NCI-H460 (cell line): ENCODE data around the gene SPON1. TPM values are rescaled to one million over a fixed set of nuclear protein-coding genes. Genes with fewer than 3 reads are reported as not detected.

Experiments
- DNase-seq: peaks from one replicate; pipeline ENCODE4 v3.0.0-alpha.2; 2016; ENCODE audit warnings: low read depth; ENCODE audit errors: extremely low read depth
- total RNA-seq: library from RNA; depleted of rRNA; stranded (reverse); fragments of >200 nt; shearing (Covaris generic); gene quantifications from 2 replicates; pipeline ENCODE4 v1.2.3, GENCODE V29; 2014

SPON1 gene
- total RNA-seq, 1 experiment from 2014 or later, result 0.25 TPM

DNA sequence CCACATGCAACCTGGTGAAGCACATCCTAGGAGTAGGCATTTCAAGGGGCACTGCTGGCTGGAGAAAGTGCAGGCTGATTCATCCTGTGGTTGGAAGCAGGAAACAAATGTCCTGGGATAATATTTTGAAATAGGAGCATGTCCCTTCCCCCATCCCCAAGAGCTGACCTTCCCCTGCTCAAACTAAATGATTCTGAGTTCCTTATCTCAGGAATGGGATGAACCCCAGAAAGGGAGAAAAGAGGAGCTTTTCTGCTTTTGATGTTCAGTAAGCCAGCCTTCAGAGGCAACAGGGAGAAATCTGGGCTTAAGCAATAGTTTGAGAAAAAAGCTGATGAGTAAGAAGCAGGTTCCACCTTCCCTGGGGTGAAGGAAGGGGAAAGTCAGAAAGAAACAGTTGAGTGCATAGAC is 19.5 kb upstream of the SPON1 start:
- DNase-seq, result no peak

DNA sequence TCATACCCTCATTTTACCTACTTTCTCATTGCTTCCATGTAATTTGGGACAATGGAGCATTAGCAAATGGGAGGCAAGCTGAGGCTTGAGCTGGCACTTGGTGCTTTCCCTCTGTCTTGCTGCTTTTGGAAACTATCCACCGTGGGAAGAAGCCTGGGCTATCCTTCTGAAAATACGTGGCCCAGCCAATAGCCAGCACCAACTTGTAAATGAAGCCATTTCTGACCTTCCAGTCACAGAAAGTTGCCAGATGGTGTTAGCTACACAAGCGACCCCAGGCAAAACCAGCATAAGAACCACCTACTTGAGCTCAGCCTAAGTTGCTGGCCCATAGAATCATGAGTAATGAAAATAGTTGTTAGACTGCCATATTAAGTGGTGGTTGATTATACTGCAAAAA is 18.5 kb upstream of the SPON1 start:
- DNase-seq, result no peak

DNA sequence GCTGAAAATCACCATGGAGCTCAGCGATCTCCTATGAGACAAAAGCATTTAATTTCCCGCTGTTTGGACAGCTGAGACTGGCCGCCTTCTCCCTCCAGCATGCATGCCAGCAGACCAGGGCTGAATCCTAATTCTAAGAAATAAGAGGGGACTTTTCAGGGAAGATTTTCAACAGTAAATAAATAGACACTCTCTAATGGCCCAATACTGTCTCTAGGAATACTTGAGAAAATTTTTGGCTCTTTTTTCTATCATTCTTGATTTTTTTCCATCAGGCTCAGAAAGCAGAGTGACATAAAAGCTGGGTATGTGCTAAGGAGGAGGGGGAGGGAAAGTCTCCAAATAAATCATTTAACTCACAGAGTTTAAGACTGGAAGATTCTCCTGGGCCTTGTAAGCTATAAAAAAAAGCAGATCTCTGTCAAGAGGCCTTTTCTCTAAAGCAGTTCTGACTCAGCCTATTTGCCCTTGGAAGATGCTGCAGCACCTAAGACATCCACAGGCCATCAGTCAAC is 17.6 kb upstream of the SPON1 start:
- DNase-seq, result no peak

DNA sequence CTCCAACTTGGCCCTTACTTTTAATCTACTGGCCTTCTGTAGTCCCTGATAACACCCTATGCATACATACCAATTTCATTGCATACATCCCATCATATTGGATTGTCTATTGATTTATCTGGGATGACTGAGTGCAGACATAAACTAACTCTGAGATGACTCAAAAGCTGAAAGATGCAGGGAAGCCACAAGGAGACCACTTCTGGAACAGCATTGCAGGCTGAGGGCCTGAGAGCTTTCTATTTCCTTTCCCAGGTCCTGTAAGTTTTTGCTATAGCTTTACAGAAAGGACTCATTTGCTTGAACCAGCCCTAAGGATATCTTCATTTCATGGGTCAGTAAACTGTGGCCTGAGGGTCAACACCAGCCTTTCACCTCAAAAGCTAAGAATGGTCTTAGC is 15.1 kb upstream of the SPON1 start:
- DNase-seq, result no peak

DNA sequence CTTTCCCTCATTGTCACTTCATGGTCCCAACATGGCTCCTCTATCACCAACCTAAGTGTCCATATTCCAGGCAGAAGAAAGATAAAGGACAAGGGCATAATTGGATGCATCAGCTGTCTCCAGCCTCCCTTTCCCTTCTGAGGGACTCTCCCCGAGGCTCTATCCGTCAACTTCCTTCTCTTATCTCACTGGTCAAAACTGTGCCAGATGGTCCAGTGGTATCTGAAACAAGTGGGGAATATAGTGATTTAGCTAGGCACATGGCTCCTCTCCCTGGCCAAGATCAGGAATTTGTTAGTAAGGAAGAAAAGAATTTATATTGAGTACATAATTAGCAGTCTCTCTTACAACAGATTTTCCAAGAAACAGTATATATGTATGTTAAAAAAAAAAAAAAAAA is 12.6 kb upstream of the SPON1 start:
- DNase-seq, result no peak

DNA sequence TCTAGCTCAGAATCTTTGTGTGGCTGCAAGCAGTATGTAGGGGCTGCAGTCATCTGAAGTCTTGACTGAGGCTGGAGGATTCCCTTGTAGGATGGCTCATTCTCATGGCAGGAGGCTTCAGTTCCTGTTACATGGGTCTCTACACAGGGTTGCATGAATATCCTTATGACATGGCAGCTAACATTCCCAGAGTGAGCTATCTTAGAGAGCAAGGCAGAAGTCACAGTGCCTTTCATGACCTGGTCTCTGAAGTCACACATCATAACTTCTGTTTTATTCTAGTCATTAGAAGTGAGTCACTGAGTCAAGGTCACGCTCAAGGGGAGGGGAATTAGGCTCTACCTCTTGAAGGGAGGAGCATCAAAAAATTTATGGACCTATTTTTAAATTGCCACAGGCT is 10.3 kb upstream of the SPON1 start:
- DNase-seq, result no peak

DNA sequence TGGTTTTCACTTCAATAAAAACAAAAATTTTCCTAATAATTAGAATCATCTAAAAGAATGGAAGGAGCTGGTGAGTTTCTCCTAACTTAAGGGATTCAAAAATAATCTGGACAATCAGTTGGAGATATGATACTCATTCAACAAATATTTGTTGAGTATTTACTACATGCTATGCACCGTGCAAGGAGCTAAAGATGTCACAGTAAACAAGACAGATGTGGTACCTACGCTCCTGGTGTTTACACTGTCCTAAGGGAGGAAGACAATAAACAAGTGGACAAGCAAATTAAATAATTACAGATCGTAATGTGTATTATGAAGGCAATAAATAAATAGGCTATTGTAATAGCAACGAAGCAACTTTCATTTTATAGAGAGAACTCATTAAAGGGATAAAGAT is 9.9 kb upstream of the SPON1 start:
- DNase-seq, result no peak

DNA sequence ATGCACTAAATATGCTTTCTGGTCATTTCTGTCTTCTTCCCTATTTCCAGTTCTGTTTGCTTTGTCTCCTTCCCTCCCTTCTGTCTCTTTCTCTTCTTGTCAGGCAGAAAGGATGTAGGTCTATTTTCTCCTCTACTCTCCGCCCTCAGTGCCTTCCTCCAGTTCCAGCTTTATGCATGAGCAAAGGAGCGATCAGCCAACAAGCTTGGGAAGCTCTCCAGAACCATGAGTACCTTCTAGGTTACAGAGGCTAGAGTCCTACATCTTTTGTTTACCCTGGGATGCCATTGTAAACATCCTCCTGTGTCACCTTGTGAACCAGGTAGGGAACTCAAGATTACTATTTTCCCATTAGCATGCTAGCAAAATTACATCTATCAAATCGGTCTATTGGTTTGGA is 7.9 kb upstream of the SPON1 start:
- no peak for DNase-seq

DNA sequence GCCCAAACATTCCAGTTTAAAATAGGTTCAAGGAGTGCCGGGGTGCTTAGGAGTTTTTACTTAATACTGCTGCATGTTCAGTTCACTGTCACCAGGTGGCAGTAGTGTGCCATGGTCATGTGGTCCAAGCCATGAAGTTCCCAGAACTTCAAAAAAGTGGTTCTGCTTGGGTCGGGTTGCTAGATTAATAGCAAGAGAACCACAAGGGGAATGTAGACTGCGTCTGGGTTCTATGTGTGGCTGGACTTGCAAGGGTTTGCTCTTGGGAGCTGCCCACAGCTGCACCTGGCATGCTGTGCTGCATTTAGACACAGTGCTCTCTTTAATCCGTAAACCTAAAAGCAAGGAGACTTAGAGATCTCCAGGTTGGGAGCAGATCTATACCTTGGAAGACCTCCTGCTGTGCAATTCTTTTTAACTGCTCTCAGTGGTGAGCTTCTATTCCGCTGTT is 6.5 kb upstream of the SPON1 start:
- peak; percentile 62 for DNase-seq

DNA sequence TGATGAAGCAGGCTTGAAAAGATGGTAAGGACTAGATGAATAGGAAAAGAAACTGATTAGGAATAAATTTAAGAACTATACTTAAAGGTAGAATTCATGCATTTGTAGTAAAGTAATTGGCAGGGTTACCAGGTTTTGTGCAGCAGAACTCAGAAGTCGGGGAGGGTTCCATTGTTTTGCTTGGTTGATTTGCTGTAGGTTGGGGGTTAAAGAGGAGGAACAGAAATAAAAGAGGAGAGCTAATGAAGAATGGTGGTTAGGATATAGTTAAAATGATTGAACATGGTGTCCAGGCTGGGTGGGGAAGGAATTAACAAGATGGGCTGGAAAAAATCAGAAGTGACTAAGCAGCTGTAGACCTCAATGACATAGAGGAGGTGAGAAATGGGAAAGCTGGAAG is 5.5 kb upstream of the SPON1 start:
- DNase-seq, result no peak

DNA sequence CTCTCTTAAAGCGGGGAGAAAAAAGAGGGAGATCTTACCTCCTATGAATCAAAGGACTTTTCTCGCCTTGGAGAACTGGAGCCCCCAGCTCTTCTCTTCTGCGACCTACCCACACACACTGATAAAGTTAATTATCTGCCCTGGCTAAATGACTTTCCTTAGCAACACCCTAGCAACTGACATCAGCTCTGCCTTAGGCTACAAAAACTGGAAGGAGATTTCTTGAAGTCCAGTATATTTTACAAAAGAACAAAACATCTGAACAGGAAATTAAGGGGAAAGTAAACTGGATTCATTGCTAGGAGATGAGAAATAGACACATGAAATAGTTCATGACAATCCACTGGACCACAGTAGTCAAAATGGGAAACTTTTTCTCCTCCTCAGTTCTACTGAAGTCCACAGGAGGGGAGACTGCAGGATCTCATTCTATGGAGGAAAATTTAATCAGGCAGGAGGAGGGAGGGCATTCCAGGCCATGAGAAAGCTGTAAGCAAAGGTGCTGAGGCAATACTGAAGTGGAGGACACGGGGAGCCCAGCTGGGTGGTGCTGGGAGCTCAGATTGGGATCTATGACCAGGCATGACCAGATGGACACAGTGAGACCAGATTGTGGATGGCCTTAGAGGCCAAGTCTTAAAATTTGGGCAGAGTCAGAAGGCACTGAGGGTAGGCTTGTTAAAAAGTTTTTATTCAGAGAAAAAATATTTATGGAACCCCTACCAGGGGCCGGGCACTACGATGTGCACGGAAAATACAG is 3.7 kb upstream of the SPON1 start:
- DNase-seq, result no peak

DNA sequence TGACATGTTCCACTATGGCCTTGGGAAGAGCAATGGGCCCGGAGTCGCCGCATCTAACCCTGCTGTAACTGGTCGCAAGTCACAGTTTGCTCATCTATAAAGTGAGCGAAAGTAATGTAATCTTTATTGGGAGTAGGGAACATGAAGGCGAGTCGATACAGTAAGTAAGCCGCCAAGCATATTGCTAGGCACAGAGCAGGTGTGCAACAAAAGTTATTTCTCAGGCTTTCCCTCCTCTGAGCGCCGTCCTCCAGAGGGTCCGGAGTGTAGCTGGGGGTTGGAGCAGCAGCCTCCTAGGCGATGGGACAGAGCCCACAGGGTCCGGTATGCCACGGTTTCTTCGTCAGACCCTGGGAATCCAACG is 343 bp upstream of the SPON1 start:
- DNase-seq, result no peak

DNA sequence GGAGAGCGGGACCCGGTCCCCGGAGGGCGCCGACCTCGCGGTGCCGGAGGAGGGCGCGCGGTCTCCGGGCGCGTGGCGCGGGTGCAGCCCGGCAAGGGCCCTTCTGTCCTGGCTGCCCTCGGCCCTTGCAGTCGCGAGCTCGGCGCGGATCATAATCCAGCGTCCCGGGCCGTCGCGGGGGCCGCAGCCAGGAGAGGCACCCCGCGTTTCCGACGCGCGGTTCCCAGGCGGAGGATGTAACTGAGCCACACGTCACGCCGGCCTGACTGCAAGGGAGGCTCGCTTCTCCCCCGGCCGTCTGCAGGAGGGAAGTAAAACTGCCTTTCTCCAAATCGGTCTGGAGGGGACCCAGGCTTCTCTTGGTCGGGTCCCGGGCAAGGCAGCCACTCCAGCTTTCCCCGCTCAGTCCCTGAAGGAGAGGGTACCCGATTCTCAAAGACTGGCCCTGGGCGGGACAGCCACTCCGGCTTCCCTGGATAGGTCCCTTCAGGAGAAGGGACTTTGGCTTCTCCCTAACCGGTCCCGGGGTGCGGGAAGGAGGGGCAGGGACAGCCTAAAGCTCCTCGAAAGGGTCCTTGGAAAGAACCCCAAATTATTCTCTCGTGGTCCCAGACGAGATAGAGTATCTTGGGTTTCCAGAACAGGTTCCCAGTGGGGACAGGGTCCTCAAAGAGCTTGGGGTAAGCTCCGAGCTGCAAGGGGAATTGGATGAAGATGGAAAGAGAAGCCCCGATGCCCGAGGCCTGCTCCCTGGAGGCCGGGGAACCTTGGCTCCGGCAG is 836 bp downstream of the SPON1 start:
- no peak for DNase-seq

DNA sequence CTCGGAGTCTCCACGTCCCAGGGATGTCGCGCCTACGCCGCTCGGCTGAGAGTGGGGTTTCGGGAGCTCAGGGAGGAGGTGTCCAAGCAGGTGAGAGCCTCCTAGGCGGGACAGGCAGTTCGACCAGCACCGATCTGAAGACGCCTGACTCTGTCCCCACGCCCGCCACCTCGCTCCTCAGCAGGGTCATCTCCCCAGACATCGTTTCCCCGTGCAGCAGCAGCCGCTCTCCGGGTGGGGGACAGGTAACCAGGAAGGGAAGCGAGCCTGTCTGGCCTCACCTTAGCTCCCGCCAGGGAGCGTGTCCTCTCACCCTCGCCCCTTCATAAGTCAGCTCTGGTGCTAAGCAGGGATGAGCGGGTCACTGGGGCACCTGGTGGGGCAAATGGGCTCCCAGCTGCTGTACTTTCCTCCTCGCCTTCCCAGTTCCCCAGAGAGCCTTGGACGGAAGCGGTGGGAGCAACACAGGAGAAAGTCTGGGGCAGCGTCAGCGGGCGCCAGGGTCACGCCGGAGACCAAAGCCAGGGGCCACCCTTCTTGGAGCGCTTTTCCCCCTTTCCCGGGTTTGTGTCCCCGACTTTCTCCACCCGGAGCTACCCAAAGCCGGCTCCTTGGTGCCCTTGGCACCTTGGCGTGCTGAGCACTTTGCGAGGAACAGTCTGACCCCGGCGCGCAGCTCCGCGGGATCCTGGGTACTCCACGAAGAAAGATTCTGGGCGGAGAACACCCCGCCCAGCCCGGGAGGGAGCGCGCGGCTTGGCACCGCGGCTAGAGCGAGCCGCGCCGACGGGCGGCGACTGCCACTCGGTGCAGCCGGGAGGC is 1.6 kb downstream of the SPON1 start:
- DNase-seq, result peak; percentile 17

DNA sequence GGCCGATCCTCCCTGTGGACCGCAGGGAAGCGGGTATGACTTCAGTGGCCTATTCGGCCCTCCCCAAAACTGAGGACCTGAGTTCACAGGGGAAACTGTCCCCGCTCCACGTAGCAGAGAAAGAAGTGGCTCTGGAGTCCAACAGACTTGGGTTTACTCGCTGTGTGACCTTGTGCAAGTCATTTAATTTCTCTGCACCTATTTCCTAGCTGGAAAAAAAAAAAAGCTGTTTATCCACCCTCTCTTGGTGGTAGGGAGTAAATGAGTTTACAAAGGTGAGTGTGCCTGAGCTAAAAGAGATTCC is 2.2 kb downstream of the SPON1 start:
- DNase-seq, result no peak

DNA sequence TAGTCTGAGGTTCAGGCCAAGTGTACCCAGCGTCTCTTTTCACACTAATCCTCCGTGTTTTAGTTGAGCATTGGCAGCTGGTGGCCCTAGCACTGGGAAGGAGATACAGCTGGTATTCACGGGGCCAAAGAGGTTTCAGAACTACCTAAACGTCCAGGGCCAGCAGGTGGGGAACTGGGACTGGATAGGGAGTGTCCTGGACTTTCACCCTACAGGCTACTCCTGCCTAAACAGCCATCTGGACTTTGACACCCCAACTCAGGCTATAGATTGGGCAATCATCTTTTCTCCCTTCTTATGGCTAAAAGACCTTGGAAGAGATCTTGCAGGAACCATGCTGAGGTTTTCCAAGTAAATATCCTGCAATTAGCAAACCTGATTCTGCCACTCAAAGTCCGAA is 2.8 kb downstream of the SPON1 start:
- DNase-seq, result no peak

DNA sequence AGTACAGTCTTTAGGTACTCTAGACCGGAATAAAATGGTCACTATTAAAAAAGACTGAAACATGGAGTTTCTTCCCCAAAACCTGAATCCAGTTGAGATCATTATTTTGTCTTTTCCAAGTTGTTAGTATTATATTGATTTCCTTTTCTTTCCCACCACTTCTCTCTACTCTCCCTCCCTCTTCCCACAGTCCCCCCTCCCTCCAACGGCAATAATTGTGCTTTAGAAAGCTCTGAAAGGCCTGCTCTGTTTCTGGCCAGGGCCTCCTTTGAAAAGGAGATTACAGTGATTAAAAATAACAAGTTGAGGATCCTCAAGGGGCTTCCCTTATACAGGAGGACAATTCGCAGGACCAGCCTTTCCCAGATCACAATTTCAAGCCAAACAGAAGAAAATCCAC is 3.5 kb downstream of the SPON1 start:
- no peak for DNase-seq

DNA sequence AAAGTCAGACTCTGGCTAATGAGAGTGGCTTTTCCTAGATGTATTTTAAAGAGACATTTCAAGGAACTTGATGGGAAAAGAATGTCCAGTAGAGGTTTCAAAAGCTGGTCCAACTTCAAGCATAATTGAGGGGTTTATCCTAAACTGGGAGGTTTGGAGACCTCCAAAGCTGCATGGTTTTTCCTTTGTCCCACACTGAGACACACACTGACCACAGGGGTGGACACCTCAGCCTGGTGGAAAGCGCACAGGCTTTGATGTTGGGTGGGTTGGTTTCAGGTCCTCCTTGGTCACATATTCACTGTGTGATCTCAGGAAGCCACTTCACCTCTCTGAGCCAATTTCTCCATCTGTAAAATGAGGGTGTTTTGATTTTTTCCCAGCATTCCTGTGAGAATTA is 4.0 kb downstream of the SPON1 start:
- DNase-seq, result no peak

DNA sequence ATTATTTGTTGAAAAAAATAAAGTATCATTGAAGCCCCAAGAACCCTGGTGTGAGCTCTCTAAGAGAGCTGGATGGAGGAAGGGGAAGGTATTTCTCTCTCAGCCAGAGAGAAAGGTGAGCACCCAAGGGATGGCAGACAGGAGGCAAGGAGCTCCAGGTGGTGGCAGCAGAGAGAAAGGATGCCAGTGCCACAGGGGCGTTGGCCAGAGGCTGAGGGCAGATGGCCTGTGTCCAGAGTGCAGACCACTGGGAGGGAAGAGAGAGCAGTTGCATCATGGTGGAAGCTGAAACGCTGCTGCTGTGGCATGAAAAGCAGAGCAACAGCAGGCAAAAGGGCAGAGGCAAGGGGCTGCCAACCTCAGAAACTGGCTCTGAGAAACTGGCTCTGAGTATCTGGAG is 8.5 kb downstream of the SPON1 start:
- DNase-seq, result peak; percentile 40

DNA sequence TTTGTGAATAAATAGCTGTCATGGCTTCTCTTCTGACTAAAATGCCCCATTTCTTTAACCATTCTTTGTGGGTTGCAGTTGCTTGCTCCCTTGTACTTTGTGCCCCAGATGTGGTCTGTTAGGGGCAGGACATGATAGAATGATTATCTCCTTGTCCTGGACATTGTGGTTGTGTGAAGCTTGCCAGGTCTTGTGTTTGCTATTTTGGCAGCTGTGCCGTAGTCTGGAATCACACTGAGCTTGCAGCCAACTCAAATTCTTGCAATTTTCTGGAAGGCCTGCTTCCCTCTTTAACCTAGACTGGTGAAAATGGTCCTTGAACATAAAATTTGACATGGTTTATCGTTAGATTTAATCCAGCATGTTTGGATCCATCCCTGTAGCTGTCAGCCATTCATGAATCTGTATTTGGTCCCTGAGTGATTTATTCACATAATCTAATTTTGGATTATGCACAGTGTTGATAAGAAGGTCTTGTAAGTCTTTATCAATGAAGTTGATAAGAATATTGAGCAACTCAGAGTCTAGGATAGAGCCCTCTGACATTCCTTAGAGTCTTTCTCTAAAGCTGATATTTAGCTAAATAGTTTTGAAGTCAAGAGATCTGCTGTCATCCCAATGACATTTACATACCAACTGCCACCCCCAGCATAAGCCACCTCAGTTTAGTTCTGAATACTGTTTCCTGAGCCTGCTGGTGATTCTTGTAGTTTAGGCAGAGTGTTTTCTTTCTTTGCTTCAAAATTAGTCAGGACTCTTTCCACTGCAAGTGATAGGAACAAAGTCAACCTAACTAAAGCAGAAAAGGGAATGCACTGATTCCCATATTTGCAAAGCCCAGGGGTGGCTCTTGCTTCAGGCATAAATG is 9.8 kb downstream of the SPON1 start:
- no peak for DNase-seq

DNA sequence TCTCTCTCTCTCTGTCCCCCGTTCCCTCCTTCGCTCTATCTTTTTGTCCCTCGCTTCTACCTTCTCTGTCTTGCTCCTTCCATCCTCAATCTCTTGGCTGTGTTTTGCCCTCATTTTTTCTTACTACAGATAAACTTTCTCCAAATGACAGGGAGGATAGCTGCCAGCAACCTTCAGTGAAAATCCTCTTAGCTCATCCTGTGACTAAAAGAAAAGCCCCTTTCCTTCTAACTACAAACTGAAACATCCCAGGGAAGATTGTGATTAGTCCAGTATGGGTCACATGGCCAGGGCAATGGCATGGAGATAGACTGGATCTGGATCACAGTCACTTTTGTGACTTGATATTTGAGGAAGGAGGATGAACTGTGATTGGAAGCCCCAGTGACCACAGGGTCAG is 10.4 kb downstream of the SPON1 start:
- DNase-seq, result no peak
